OCI-LY7 (cell line): ENCODE measurements around the gene ZNF214. TPM values are rescaled to one million over a fixed set of nuclear protein-coding genes. Genes with fewer than 3 reads are reported as not detected.
"Not testable (repeated sequence)": the region's sequence is repeated elsewhere in the genome, so short reads cannot be mapped to it uniquely, and the experiment has no call there.

ENCODE experiments used
- BruUV-seq: library from RNA; stranded (reverse); fragments of 400-500 nt; replicated peaks from 2 replicates; lab custom pipeline; 2021; lab: Mats Ljungman, UMichigan
- CTCF ChIA-PET: fragments of 300-600 bp; sonication (Branson Sonifier 250); formaldehyde crosslinking; loops from one replicate; lab custom pipeline; 2022; ENCODE audit warnings: antibody characterized with exemption; ENCODE audit not compliant: unreplicated experiment; lab: Charles Lee
- POLR2A ChIA-PET: fragments of 300-600 bp; sonication (Branson Sonifier 250); formaldehyde crosslinking; loops from one replicate; lab custom pipeline; 2022; ENCODE audit warnings: antibody characterized with exemption; lab: Charles Lee
- DNase-seq: peaks from one replicate; pipeline ENCODE4 v3.0.0-alpha.2; 2015; ENCODE audit warnings: low spot score
- H2AFZ ChIP-seq: fragments of 200-600 bp; sonication (generic), shearing (Covaris generic); 2 replicates; pipeline ENCODE4 v1.6.1; 2014; ENCODE audit warnings: mild to moderate bottlenecking, antibody characterized with exemption, low read length, moderate library complexity
- H3K27ac ChIP-seq: fragments of 200-600 bp; sonication (generic); 2 replicates; pipeline ENCODE4 v1.5.1; 2014; ENCODE audit warnings: mixed run types, low read depth, mild to moderate bottlenecking, moderate library complexity, low read length, inconsistent platforms; ENCODE audit not compliant: poor library complexity, severe bottlenecking
- H3K36me3 ChIP-seq: fragments of 200-600 bp; sonication (generic); 2 replicates; pipeline ENCODE4 v1.6.1; 2014; ENCODE audit warnings: mild to moderate bottlenecking, antibody characterized with exemption, low read length, moderate library complexity, mixed read lengths; ENCODE audit not compliant: insufficient read depth
- H3K4me1 ChIP-seq: fragments of 200-600 bp; sonication (generic); 2 replicates; pipeline ENCODE4 v1.5.1; 2014; ENCODE audit warnings: mild to moderate bottlenecking, low read length; ENCODE audit not compliant: insufficient read depth, poor library complexity, severe bottlenecking
- H3K4me2 ChIP-seq: fragments of 200-600 bp; sonication (generic); 2 replicates; pipeline ENCODE4 v1.6.1; 2014; ENCODE audit warnings: mild to moderate bottlenecking, low read length
- H3K4me3 ChIP-seq: fragments of 200-600 bp; sonication (generic); 2 replicates; pipeline ENCODE4 v1.5.1; 2014; ENCODE audit warnings: mild to moderate bottlenecking, low read depth, low read length; ENCODE audit not compliant: poor library complexity, severe bottlenecking
- H3K79me2 ChIP-seq: fragments of 200-600 bp; sonication (generic); 2 replicates; pipeline ENCODE4 v1.6.1; 2016; ENCODE audit warnings: low read depth, mild to moderate bottlenecking, low read length, moderate library complexity, mixed read lengths; ENCODE audit not compliant: insufficient read depth
- H3K9me2 ChIP-seq: fragments of 200-600 bp; sonication (generic); 2 replicates; pipeline ENCODE4 v1.6.1; 2016; ENCODE audit warnings: mild to moderate bottlenecking, low read length, mixed read lengths; ENCODE audit not compliant: insufficient read depth
- H3K9me3 ChIP-seq: fragments of 200-600 bp; sonication (generic); 2 replicates; pipeline ENCODE4 v1.6.1; 2014; ENCODE audit warnings: mild to moderate bottlenecking, mixed run types, low read length, mixed read lengths
- H4K20me1 ChIP-seq: fragments of 200-600 bp; sonication (generic); 2 replicates; pipeline ENCODE4 v1.6.1; 2014; ENCODE audit warnings: mild to moderate bottlenecking, antibody characterized with exemption, low read length, moderate library complexity, mixed read lengths; ENCODE audit not compliant: insufficient read depth
- CTCF ChIP-seq: fragments of 200-600 bp; sonication (generic); conservative IDR thresholded peaks from 2 replicates; pipeline ENCODE4 v1.5.1; 2014; ENCODE audit warnings: mild to moderate bottlenecking, antibody characterized with exemption, low read length, moderate library complexity, mixed read lengths
- EZH2phosphoT487 ChIP-seq: fragments of 200-600 bp; sonication (generic); IDR thresholded peaks from 2 replicates; pipeline ENCODE4 v1.6.1; 2018; ENCODE audit warnings: low read depth, borderline replicate concordance, mild to moderate bottlenecking, mixed run types, antibody characterized with exemption, low read length, moderate library complexity, mixed read lengths
- intact Hi-C: fragments of 100-400 bp; cut with micrococcal nuclease; formaldehyde crosslinking; loops from one replicate; pipeline ENCODE4 v1.10.0; 2022; ENCODE audit not compliant: unreplicated experiment
- total RNA-seq, 2 experiments: library from RNA; depleted of rRNA in 1 of 2; stranded (reverse); fragments of >200 nt in 1 of 2; shearing (Covaris generic) in 1 of 2; gene quantifications; 2 replicates each; pipeline ENCODE4 v1.2.3, GENCODE V29; 2014 to 2022

The ZNF214 gene
- total RNA-seq, 2 experiments from 2014 or later = not detected

GRCh38 chr11:6968816-6969215, 51.3 kb downstream of the ZNF214 start:
- Histone ChIP-seq H3K9me3 (peaks cover 5% of the 10 kb centered on the region; the same call in 1 of the 2 replicates), H3K4me3 (no peak overlapping the region), H3K79me2 (peaks cover 32% of the 10 kb centered on the region; the same call in 1 of the 2 replicates), H3K4me1 (no peaks in the 10 kb centered on the region), H4K20me1 (no peaks in the 10 kb centered on the region), H3K27ac (no peak overlapping the region), H2AFZ (no peak overlapping the region), H3K36me3 (peaks cover 89% of the 10 kb centered on the region), H3K9me2 (no peaks in the 10 kb centered on the region), H3K4me2 (no peak overlapping the region)
- TF ChIP-seq CTCF = no peak
- no peak for TF ChIP-seq EZH2phosphoT487
- CTCF ChIA-PET = no interaction called here
- intact Hi-C loops = no loop called here
- BruUV-seq = no TSS peak
- DNase-seq = no peak
- POLR2A ChIA-PET = interaction anchor here (0.6 to 1.4 kb wide), 9 partner anchors 9 to 336 kb away, joined by 3 to 8 read pairs (median 4); no protein-coding TSS in a partner anchor

GRCh38 chr11:6962673-6963072, 57.5 kb downstream of the ZNF214 start:
- intact Hi-C loops = no loop called here
- H2AFZ ChIP-seq = no peak overlapping the region
- no peak overlapping the region for H3K4me3 ChIP-seq
- H3K79me2 ChIP-seq = peaks cover 44% of the 10 kb centered on the region; the same call in 1 of the 2 replicates
- H3K27ac ChIP-seq = no peak overlapping the region
- H4K20me1 ChIP-seq = no peaks in the 10 kb centered on the region
- no peak for TF ChIP-seq EZH2phosphoT487
- no peak for TF ChIP-seq CTCF
- H3K4me1 ChIP-seq = no peaks in the 10 kb centered on the region
- POLR2A ChIA-PET = no interaction called here
- H3K9me3 ChIP-seq = no peaks in the 10 kb centered on the region; the same call in 1 of the 2 replicates
- BruUV-seq = no TSS peak
- CTCF ChIA-PET = no interaction called here
- no peaks in the 10 kb centered on the region for H3K9me2 ChIP-seq
- no peak overlapping the region for H3K4me2 ChIP-seq
- peaks cover 98% of the 10 kb centered on the region for H3K36me3 ChIP-seq
- DNase-seq = no peak

GRCh38 chr11:6962141-6962540, 58.0 kb downstream of the ZNF214 start:
- Histone ChIP-seq H3K27ac (no peak overlapping the region), H3K4me2 (no peak overlapping the region), H3K36me3 (peaks cover 98% of the 10 kb centered on the region), H3K9me2 (no peaks in the 10 kb centered on the region), H3K9me3 (no peaks in the 10 kb centered on the region; the same call in 1 of the 2 replicates), H3K4me3 (no peak overlapping the region), H3K79me2 (peaks cover 45% of the 10 kb centered on the region; the same call in 1 of the 2 replicates), H4K20me1 (0 out of 2 replicates have a peak, but pooled peaks cover 1% of the 10 kb centered on the region), H3K4me1 (no peaks in the 10 kb centered on the region), H2AFZ (no peak overlapping the region)
- POLR2A ChIA-PET = no interaction called here
- DNase-seq = no peak
- BruUV-seq = no TSS peak
- intact Hi-C loops = no loop called here
- TF ChIP-seq EZH2phosphoT487 = no peak
- TF ChIP-seq CTCF = no peak
- CTCF ChIA-PET = no interaction called here

- H3K4me3 ChIP-seq, DNase-seq, H4K20me1 ChIP-seq, CTCF ChIA-PET, H3K9me3 ChIP-seq, H3K27ac ChIP-seq, H2AFZ ChIP-seq, BruUV-seq, H3K4me1 ChIP-seq, intact Hi-C loops, H3K9me2 ChIP-seq, H3K4me2 ChIP-seq: not testable (repeated sequence)
- Histone ChIP-seq H3K79me2 (peaks cover 34% of the 10 kb centered on the region; the same call in 1 of the 2 replicates), H3K36me3 (peaks cover 56% of the 10 kb centered on the region)
- POLR2A ChIA-PET = interaction anchor here (0.6 to 1.1 kb wide), 2 partner anchors 22 to 458 kb away, joined by 3 to 6 read pairs; no protein-coding TSS in a partner anchor
Observed at GRCh38 chr11:6954248-6954647, 65.9 kb downstream of the ZNF214 start.
